ENCODE data around the gene FBN3.
"Not testable (repeated sequence)": the region's sequence is repeated elsewhere in the genome, so short reads cannot be mapped to it uniquely, and the experiment has no call there.

The FBN3 gene

DNA sequence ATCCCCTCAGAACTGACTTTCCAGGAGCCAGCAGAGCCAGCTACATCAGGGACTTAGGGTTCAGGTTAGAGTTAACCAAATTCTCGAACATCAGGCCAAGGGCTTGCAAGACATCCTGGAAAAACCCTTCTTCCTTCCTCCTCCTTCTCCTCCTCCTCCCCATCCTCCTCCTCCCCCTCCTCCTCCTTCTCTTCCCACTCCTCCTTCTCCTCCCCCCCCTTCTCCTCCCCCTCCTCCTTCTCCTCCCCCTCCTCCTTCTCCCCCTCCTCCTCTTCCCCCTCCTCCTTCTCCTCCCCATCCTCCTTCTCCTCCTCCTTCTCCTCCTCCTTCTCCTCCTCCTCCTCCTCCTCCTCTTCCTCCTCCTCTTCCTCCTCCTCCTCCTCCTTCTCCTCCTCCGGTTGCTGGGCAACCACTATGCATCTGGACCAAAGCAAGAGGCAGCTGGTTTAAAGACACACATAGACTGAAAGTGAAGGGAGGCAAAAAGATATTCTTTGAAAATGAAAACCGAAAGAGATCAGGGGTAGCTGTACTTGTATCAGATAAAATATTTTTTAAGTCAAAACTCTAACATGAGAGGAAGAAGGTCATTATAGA, 102.7 kb downstream of the FBN3 start:
- no peak for DNase-seq

DNA sequence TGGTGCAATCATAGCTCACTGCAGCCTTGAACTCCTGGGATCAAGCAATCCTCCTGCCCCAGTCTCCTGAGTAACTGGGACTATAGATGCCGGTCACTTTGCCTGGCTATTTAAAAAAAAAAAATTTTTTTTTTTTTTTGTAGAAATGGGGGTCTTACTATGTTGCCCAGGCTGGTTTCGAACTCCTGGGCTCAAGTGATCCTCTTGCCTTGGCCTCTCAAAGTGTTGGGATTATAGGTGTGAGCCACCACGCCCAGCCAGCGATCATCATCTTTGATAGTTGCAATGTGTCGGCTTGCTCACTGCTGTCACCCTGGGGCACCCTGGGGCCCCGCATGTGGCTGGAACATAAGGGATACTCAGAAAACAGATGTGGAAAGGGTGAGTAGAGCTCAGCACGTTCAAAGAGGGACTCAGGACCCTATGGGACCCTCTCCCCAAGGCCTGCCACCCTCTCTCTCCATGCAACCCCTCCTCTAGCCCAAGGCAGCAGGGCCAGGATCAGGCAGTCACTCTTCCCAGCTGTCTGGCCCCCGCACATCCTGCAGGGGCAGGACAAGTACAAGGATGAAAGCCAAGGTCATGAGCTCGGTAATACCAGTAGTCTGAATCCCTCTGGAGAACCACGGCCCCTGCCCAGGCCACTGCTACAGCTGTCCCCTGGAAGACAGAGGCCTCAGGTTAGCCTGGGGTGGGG, 103.4 kb downstream of the FBN3 start:
- DNase-seq, result no peak

- no peak for DNase-seq
These were observed 105.4 kb downstream of the FBN3 start for GRCh38 chr19:8044018-8044417.

- DNase-seq, result no peak
These were observed 106.5 kb downstream of the FBN3 start for GRCh38 chr19:8042900-8043299.

GRCh38 chr19:8041531-8041931, 107.9 kb downstream of the FBN3 start:
- DNase-seq, result no peak

GRCh38 chr19:8039231-8039630, 110.2 kb downstream of the FBN3 start:
- no peak for DNase-seq

DNA sequence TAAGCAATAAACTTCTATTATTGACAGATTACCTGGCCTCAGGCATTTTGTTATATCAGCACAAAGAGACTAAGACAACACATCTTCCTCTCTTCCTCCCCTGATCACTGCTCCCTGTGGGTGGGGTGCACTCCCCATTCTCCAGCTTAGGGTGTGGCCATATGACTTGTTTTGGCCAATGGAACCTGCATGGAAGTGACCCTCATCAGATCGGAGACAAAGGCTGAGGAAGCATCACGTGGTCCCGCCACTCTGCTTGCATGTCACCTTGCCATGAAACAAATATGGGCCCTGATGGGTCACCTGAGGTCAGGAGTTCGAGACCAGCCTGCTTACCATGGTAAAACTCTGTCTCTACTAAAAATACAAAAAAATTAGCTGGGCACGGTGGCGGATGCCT, 110.6 kb downstream of the FBN3 start:
- no peak for DNase-seq

DNA sequence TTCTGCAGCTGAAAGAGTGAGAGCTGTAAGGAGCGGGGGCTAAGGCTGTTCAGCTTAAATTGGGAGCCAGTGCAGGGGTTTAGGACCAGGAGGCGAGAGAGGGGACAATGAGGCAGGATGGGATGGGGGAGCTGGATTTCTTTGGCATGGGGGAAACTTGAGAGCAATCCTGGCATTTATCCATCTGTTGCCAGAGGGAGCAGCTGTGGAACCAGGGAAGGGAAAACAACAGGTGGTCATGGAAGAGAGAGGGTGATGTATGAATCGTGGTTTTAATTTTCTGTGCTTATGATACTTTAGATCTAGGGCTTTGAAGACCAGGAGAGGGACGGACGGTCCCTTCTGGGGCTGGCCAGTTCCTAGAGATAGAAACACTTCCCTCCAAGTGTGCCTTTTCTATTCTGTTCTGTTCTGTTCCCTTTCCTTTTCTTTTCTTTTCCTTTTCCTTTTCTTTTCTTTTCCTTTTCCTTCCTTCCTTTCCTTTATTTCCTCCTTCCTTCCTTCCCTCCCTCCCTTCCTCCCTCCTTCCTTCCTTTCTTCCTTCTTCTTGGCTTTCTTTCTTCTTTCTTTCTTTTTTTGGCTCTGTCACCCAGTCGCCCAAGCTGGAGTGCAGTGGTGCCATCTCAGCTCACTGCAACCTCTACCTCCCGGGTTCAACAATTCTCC, 112.8 kb downstream of the FBN3 start:
- no peak for DNase-seq

GRCh38 chr19:8034178-8034525, 115.2 kb downstream of the FBN3 start:
- DNase-seq, result no peak

- DNase-seq, result not testable (repeated sequence)
These were observed 115.9 kb downstream of the FBN3 start for GRCh38 chr19:8033287-8034177.

GRCh38 chr19:8030960-8031359, 118.4 kb downstream of the FBN3 start:
- DNase-seq, result no peak

GRCh38 chr19:8028951-8029491, 120.4 kb downstream of the FBN3 start:
- no peak for DNase-seq

DNA sequence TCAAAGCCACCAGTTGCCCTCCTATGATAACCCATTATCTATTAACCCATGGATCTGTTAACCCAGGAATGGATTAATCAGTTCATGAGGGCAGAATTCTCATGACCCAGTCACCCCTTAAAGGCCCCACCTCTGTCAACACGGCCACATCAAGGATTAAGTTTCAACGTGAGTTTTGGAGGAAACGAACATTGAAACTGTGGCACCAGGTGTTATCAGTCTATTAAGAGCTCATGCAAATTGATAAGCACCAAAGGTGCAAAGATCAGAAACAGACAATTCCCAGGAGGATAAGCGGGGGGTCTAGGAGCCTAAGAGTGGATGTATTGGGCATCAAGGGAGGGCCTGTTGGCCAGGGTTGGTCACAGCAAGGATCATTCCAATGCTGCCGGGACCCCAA, 124.1 kb downstream of the FBN3 start:
- DNase-seq, result peak; percentile 67 to 69

DNA sequence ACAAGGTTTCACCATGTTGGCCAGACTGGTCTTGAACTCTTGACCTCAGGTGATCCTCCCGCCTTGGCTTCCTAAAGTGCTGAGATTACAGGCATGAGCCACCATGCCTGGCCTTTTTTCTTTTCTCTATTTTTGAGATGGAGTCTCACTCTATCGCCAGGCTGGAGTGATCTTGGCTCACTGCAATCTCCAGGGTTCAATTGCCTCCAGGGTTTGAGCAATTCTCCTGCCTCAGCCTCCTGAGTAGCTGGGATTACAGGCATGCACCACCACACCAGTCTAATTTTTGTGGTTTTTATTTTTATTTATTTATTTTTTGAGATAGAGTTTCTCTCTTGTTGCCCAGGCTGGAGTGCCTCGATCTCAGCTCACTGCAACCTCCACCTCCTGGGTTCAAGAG, 125.1 kb downstream of the FBN3 start:
- DNase-seq, result not testable (repeated sequence)

- DNase-seq, result no peak
These were observed 126.0 kb downstream of the FBN3 start for GRCh38 chr19:8023371-8023770.

DNA sequence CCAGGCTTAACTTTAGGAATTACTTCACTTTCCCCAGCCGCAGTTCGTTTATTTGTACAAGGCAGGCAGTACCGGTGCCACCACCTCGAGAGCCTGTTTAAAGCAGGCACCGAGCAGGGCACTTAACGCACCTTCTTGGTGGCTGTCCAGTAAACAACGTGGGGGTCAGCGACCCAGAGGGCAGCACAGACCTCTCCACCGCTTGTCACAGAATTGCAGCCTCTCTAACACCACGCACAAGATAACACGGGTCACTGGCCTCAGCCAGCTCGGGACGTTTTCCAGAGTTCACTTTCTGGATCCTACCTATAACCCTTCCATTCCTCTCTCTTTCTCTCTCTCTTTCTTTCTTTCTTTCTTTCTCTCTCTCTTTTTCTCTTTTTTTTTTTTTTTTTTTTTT, 127.1 kb downstream of the FBN3 start:
- no peak for DNase-seq

- DNase-seq, result no peak
These were observed 128.0 kb downstream of the FBN3 start for GRCh38 chr19:8021374-8021773.

DNA sequence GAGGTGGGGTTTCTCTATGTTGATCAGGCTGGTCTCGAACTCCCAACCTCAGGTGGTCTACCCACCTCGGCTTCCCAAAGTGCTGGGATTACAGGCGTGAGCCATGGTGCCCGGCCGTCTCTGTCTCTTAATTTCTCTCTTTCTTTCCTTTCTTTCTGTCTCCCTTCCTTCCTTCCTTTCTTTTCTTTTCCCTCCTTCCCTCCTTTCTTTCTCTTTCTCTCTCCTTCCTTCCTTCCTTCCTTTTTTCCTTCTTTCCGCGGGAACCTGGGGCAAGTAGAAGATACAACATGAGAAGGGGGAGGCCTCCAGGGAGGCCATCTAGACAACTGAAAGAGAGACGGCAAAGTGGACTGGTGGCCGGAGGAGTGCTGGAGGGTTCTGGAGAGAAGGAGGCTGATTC, 128.7 kb downstream of the FBN3 start:
- no peak for DNase-seq

- peak in 1 of 2 experiments; percentile 63 for DNase-seq
These were observed 131.6 kb downstream of the FBN3 start for GRCh38 chr19:8017808-8018207.
